ENCODE data around the gene USP20. TPM values are rescaled to one million over a fixed set of nuclear protein-coding genes. Genes with fewer than 3 reads are reported as not detected.

USP20 gene
- total RNA-seq, 1 donor from 2014 or later: 21.3 TPM

DNA sequence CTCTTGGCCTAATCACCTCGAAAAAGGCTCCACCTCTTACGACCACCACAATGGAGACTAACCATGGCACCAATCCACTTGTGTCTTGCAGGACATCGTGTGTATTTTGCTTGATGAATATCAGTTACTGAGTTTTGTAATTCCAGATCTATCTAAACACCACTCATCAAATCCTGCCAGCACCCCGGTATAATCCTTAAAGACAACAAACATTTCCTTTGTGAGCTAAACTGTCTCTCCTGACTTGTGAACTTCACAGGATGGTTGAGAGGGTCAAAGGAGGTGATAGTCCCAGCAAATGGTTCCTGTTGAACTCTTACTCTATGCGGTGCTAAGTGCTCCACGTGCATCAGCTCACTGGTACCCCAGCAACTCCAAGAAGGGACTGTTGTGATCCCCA is 36.3 kb upstream of the USP20 start:
- Mint-ChIP-seq H3K36me3 (ENCODE audit: low read depth) (no peaks in the 10 kb centered on the region), H3K27me3 (ENCODE audit: low read depth) (peaks cover 21% of the 10 kb centered on the region), H3K9me3 (ENCODE audit: low read depth) (no peaks in the 10 kb centered on the region), H3K4me3 (ENCODE audit: unreplicated experiment) (no peak overlapping the region), H3K4me1 (ENCODE audit: low read depth) (peaks cover 3% of the 10 kb centered on the region), H3K27ac (ENCODE audit: unreplicated experiment) (no peak overlapping the region)
- no peak for DNase-seq (ENCODE audit: low spot score)
- TF ChIP-seq CTCF (IDR thresholded peaks at IDR 0.05): no peak

DNA sequence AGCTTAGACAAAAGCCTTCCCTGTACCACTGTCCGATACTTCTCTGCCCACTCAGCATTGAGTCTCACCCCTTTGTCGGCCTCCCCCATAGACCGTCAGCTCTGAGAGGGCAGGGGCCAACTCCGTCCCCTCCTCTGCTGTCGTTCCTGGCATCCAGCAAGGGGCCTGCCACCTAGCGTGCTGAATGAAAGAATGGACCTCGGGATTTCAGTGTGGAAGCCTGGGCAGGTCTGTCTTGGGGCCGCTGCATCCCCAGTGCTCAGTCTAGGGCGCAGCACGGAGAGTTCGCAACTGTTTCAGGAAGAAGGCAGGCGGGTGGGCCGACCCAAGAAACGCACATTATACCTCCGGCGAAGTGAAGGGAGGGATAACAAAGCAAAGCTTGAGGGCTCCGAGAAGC is 33.8 kb upstream of the USP20 start:
- H3K4me1 Mint-ChIP-seq (ENCODE audit: low read depth): peaks cover 14% of the 10 kb centered on the region
- peaks cover 5% of the 10 kb centered on the region for H3K36me3 Mint-ChIP-seq (ENCODE audit: low read depth)
- H3K9me3 Mint-ChIP-seq (ENCODE audit: low read depth): no peaks in the 10 kb centered on the region
- peak overlapping the region; percentile 44 for H3K4me3 Mint-ChIP-seq (ENCODE audit: unreplicated experiment)
- no peak for TF ChIP-seq CTCF (IDR thresholded peaks at IDR 0.05)
- H3K27ac Mint-ChIP-seq (ENCODE audit: unreplicated experiment): peak overlapping the region; percentile 32
- no peak for DNase-seq (ENCODE audit: low spot score)
- H3K27me3 Mint-ChIP-seq (ENCODE audit: low read depth): peaks cover under 1% of the 10 kb centered on the region

GRCh38 chr9:129802833-129803675 is 32.2 kb upstream of the USP20 start, which contains the start of gene TOR1B:
TOR1B (plus strand) TSS chr9:129803184; CDS start chr9:129803213, 29 bp downstream.
- H3K27me3 Mint-ChIP-seq (ENCODE audit: low read depth): no peaks in the 10 kb centered on the region
- DNase-seq (ENCODE audit: low spot score): peak; percentile 98
- peaks cover 9% of the 10 kb centered on the region for H3K36me3 Mint-ChIP-seq (ENCODE audit: low read depth)
- TF ChIP-seq CTCF (IDR thresholded peaks at IDR 0.05): no peak
- H3K4me1 Mint-ChIP-seq (ENCODE audit: low read depth): peaks cover 14% of the 10 kb centered on the region
- peak within 1 kb of the TSS; percentile 85 for H3K4me3 Mint-ChIP-seq (ENCODE audit: unreplicated experiment)
- H3K27ac Mint-ChIP-seq (ENCODE audit: unreplicated experiment): peak within 1 kb of the TSS; percentile 92
- no peaks in the 10 kb centered on the region for H3K9me3 Mint-ChIP-seq (ENCODE audit: low read depth)

- peaks cover 9% of the 10 kb centered on the region for H3K36me3 Mint-ChIP-seq (ENCODE audit: low read depth)
- peak overlapping the region; percentile 85 for H3K4me3 Mint-ChIP-seq (ENCODE audit: unreplicated experiment)
- DNase-seq (ENCODE audit: low spot score): no peak
- H3K9me3 Mint-ChIP-seq (ENCODE audit: low read depth): no peaks in the 10 kb centered on the region
- H3K27ac Mint-ChIP-seq (ENCODE audit: unreplicated experiment): peak overlapping the region; percentile 81
- H3K27me3 Mint-ChIP-seq (ENCODE audit: low read depth): no peaks in the 10 kb centered on the region
- peaks cover 14% of the 10 kb centered on the region for H3K4me1 Mint-ChIP-seq (ENCODE audit: low read depth)
- TF ChIP-seq CTCF (IDR thresholded peaks at IDR 0.05): no peak
Observed at GRCh38 chr9:129803676-129804060, 31.6 kb upstream of the USP20 start.

DNA sequence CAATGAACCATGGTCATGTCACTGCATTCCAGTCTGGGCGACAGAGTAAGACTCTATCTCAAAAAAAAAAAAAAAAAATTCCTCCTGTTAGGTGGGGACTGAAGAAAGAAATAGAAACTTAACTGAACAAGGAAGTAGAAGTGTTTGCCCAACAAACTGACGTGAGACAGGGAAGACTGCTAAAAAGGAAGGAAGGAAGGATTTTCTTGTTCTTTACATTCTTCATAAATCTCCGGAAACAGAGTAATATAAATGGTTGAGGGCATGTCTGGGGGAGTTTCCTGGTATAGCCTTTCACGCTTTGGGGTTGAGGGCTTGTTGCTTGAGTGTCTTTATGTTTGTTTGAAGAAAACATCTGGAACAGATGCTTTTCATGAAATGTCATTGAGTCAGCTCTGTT is 29.2 kb upstream of the USP20 start:
- DNase-seq (ENCODE audit: low spot score): no peak
- H3K9me3 Mint-ChIP-seq (ENCODE audit: low read depth): no peaks in the 10 kb centered on the region
- H3K27me3 Mint-ChIP-seq (ENCODE audit: low read depth): no peaks in the 10 kb centered on the region
- H3K27ac Mint-ChIP-seq (ENCODE audit: unreplicated experiment): no peak overlapping the region
- TF ChIP-seq CTCF (IDR thresholded peaks at IDR 0.05): no peak
- peaks cover 12% of the 10 kb centered on the region for H3K36me3 Mint-ChIP-seq (ENCODE audit: low read depth)
- H3K4me3 Mint-ChIP-seq (ENCODE audit: unreplicated experiment): no peak overlapping the region
- H3K4me1 Mint-ChIP-seq (ENCODE audit: low read depth): peaks cover 14% of the 10 kb centered on the region
